Transverse colon (tissue), 4 donors: ENCODE results near the gene ZFP57. TPM values are rescaled to one million over a fixed set of nuclear protein-coding genes. Genes with fewer than 3 reads are reported as not detected.
A peak's percentile ranks its signal among the peaks of the same experiment; 100 is the strongest.

Experiments
- DNase-seq: peaks from one replicate; pipeline ENCODE4 v3.0.0-alpha.2; 2019
- H3K27ac ChIP-seq, 4 donors: fragments of 200-600 bp; sonication (generic); 2 replicates each; pipeline ENCODE4 v1.5.1; 2016 to 2018; ENCODE audit warnings: inconsistent platforms in 4 of 4
- H3K27me3 ChIP-seq: fragments of 200-600 bp; sonication (generic); 2 replicates; pipeline ENCODE4 v1.5.1; 2017; ENCODE audit warnings: inconsistent platforms
- H3K36me3 ChIP-seq, 4 donors: fragments of 200-600 bp; sonication (generic); 2 replicates each; pipeline ENCODE4 v1.5.1; 2017 to 2019; ENCODE audit warnings: inconsistent platforms in 4 of 4
- H3K4me1 ChIP-seq, 4 donors: fragments of 200-600 bp; sonication (generic); 2 replicates each; pipeline ENCODE4 v1.5.1; 2017 to 2020; ENCODE audit warnings: inconsistent platforms in 4 of 4
- H3K4me3 ChIP-seq, 4 donors: fragments of 200-600 bp; sonication (generic); 1 replicate in 1 of 4; 2 replicates in 3 of 4; pipeline versions ENCODE4 v1.5.1 to v1.6.1; 2017 to 2019; ENCODE audit warnings: inconsistent platforms in 4 of 4
- H3K9me3 ChIP-seq, 2 donors: fragments of 200-600 bp; sonication (generic); 2 replicates each; pipeline ENCODE4 v1.5.1; 2017 to 2019; ENCODE audit warnings: inconsistent platforms in 2 of 2
- CTCF ChIP-seq, 5 experiments: fragments of 200-600 bp in 3 of 5; fragments of 450-650 bp in 2 of 5; sonication (generic) in 3 of 5; IDR thresholded peaks; 1 replicate in 2 of 5; 2 replicates in 3 of 5; pipeline ENCODE4 v1.5.1; 2016 to 2017; ENCODE audit warnings: antibody characterized with exemption in 5 of 5, inconsistent platforms in 3 of 5, mild to moderate bottlenecking in 2 of 5, moderate library complexity in 1 of 5
- EP300 ChIP-seq: sonication (generic); formaldehyde crosslinking; IDR thresholded peaks from one replicate; pipeline ENCODE4 v1.6.1; 2017; ENCODE audit warnings: antibody characterized with exemption, low read depth
- POLR2A ChIP-seq: fragments of 450-650 bp; IDR thresholded peaks from one replicate; pipeline ENCODE4 v1.6.1; 2016; ENCODE audit warnings: antibody characterized with exemption, mild to moderate bottlenecking, moderate library complexity
- POLR2AphosphoS5 ChIP-seq, 3 donors: sonication (generic); formaldehyde crosslinking; IDR thresholded peaks; one replicate each; pipeline ENCODE4 v1.6.1; 2016; ENCODE audit warnings: antibody characterized with exemption in 3 of 3
- WGBS, 2 donors: methylation state at CpG; one replicate each; pipeline ENCODE4 v1.1.5; 2018; ENCODE audit warnings: low coverage in 1 of 2; 5-methylcytosine and 5-hydroxymethylcytosine counted together
- in situ Hi-C, 4 donors: fragments of 200-750 bp; cut with MboI; loops; one replicate each; pipeline versions ENCODE4 v1.15.0 to v1.15.1; 2017; ENCODE audit warnings: low sequenced_read_pairs in 3 of 4, low pct_ligation_motif_present in 1 of 4, low pct_unique_long_range_greater_than_20kb in 1 of 4
- intact Hi-C: fragments of 100-400 bp; cut with DNase I; formaldehyde crosslinking; loops from one replicate; pipeline ENCODE4 v1.15.1; 2023; ENCODE audit warnings: low total_unique reads
- total RNA-seq, 4 donors: library from RNA; depleted of rRNA; stranded (reverse); fragments of >200 nt; gene quantifications; one replicate each; pipeline ENCODE4 v1.1.0, GENCODE V29; 2016

ZFP57 gene
- total RNA-seq, 4 donors from 2014 or later: 0.27 TPM; not detected in 3

- Histone ChIP-seq H3K36me3 (no peaks in the 10 kb centered on the region), H3K9me3 (no peaks in the 10 kb centered on the region), H3K4me3 (no peak overlapping the region), H3K4me1 (peaks cover 5 to 41% (median 29%) of the 10 kb centered on the region in 4 donors), H3K27ac (no peak overlapping the region), H3K27me3 (peaks cover 34% of the 10 kb centered on the region)
- WGBS, 2 donors: 87 to 100% methylated on average over 1 to 2 of the region's 2 CpGs
- DNase-seq: no peak
- in situ Hi-C loops (no loop called here), intact Hi-C loops (no loop called here)
- TF ChIP-seq CTCF (IDR thresholded peaks at IDR 0.05) (no peak), EP300 (no peak), POLR2A (no peak), POLR2AphosphoS5 (IDR thresholded peaks at IDR 0.05) (no peak)
Observed at GRCh38 chr6:29629571-29629970, 51.4 kb downstream of the ZFP57 start.

- peak overlapping the region; percentile 35 to 56 (median 40) for H3K4me3 ChIP-seq
- TF ChIP-seq CTCF (IDR thresholded peaks at IDR 0.05) (peak; percentile 35 to 61 (median 55)), EP300 (no peak)
- in situ Hi-C loops: no loop called here
- H3K4me1 ChIP-seq: peaks cover 5 to 35% (median 26%) of the 10 kb centered on the region in 4 donors
- intact Hi-C loops: no loop called here
- peak overlapping the region; percentile 53 to 86 (median 78) for H3K27ac ChIP-seq
- H3K27me3 ChIP-seq: peaks cover 34% of the 10 kb centered on the region
- 4 to 6% methylated on average over 18 to 32 of the region's 32 CpGs for WGBS, 2 donors
- H3K9me3 ChIP-seq: no peaks in the 10 kb centered on the region
- peak; percentile 77 for DNase-seq
- no peaks in the 10 kb centered on the region for H3K36me3 ChIP-seq
Observed at GRCh38 chr6:29628419-29629281, 52.3 kb downstream of the ZFP57 start.

- Histone ChIP-seq H3K27me3 (peaks cover 34% of the 10 kb centered on the region), H3K27ac (peak overlapping the region; percentile 53 to 86 (median 78)), H3K9me3 (no peaks in the 10 kb centered on the region), H3K36me3 (no peaks in the 10 kb centered on the region), H3K4me3 (peak overlapping the region; percentile 37 to 78 (median 49)), H3K4me1 (peaks cover 5 to 29% (median 25%) of the 10 kb centered on the region in 4 donors)
- intact Hi-C loops: no loop called here
- TF ChIP-seq EP300: no peak
- peak; percentile 78 to 91 (median 81) for TF ChIP-seq POLR2AphosphoS5 (IDR thresholded peaks at IDR 0.05)
- TF ChIP-seq POLR2A: peak; percentile 20
- TF ChIP-seq CTCF (IDR thresholded peaks at IDR 0.05): no peak
- 0 to 1% methylated on average over 1 to 28 of the region's 51 CpGs for WGBS, 2 donors
- in situ Hi-C loops: no loop called here
- DNase-seq: peak; percentile 66
Observed at GRCh38 chr6:29627755-29628418, 53.1 kb downstream of the ZFP57 start.
